ENCODE data around the gene KLC1.

The KLC1 gene

DNA sequence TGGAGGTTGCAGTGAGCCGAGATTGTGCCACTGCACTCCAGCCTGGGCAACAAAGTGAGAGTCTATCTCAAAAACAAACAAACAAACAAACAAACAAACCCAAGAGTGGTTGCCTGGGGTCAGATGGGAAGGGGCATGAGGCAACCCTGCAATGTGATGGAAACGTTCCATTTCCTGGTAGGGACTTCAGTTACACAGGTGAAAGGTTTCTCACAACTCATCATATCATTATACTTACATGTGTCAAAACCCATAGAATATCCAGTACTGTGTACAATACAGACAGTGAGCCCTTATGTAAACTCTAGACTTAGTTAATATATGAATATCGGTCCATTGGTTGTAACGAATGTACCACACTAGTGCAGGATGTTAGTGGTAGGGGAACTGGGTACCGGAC, 7.2 kb upstream of the KLC1 start:
- TF ChIP-seq, protein P1, sequence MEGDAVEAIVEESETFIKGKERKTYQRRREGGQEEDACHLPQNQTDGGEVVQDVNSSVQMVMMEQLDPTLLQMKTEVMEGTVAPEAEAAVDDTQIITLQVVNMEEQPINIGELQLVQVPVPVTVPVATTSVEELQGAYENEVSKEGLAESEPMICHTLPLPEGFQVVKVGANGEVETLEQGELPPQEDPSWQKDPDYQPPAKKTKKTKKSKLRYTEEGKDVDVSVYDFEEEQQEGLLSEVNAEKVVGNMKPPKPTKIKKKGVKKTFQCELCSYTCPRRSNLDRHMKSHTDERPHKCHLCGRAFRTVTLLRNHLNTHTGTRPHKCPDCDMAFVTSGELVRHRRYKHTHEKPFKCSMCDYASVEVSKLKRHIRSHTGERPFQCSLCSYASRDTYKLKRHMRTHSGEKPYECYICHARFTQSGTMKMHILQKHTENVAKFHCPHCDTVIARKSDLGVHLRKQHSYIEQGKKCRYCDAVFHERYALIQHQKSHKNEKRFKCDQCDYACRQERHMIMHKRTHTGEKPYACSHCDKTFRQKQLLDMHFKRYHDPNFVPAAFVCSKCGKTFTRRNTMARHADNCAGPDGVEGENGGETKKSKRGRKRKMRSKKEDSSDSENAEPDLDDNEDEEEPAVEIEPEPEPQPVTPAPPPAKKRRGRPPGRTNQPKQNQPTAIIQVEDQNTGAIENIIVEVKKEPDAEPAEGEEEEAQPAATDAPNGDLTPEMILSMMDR (IDR thresholded peaks at IDR 0.05), result no peak
- no peak overlapping the region for H3K4me3 ChIP-seq (ENCODE audit: low read depth in 1 of 2, low read length in 1 of 2)
- H3K27ac ChIP-seq, result no peak overlapping the region
- peaks cover 0 to 4% of the 10 kb centered on the region in 2 experiments for H3K4me1 ChIP-seq (ENCODE audit: control insufficient read depth in 1 of 2, insufficient read depth in 1 of 2, low read depth in 1 of 2, low read length in 1 of 2)
- no peaks in the 10 kb centered on the region for H3K9me3 ChIP-seq
- H3K36me3 ChIP-seq, result no peaks in the 10 kb centered on the region
- H3K27me3 ChIP-seq, result peaks cover 43% of the 10 kb centered on the region

DNA sequence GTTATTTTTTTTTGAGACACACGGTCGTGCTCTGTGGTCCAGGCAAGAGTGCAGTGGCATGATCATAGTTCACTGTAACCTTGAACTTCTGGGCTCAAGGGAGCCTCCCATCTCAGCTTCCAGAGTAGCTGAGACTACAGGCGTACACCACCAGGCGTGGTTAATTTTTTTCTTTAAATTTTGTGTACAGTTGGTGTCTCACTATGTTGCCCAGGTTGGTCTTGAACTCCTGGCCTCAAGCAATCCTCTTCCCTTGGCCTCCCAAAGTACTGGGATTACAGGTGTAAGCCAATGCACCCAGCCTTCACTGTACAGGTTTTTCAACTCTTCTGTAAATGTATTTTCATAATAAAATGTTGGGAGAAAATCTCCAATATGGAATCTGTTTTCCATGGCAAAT, 5.7 kb upstream of the KLC1 start:
- Histone ChIP-seq H3K9me3 (no peaks in the 10 kb centered on the region), H3K4me1 (ENCODE audit: control insufficient read depth in 1 of 2, insufficient read depth in 1 of 2, low read depth in 1 of 2, low read length in 1 of 2) (peaks cover 6 to 9% of the 10 kb centered on the region in 2 experiments), H3K27me3 (peaks cover 43% of the 10 kb centered on the region), H3K27ac (no peak overlapping the region), H3K4me3 (ENCODE audit: low read depth in 1 of 2, low read length in 1 of 2) (no peak overlapping the region), H3K36me3 (no peaks in the 10 kb centered on the region)
- TF ChIP-seq, protein P1 (IDR thresholded peaks at IDR 0.05), result no peak

DNA sequence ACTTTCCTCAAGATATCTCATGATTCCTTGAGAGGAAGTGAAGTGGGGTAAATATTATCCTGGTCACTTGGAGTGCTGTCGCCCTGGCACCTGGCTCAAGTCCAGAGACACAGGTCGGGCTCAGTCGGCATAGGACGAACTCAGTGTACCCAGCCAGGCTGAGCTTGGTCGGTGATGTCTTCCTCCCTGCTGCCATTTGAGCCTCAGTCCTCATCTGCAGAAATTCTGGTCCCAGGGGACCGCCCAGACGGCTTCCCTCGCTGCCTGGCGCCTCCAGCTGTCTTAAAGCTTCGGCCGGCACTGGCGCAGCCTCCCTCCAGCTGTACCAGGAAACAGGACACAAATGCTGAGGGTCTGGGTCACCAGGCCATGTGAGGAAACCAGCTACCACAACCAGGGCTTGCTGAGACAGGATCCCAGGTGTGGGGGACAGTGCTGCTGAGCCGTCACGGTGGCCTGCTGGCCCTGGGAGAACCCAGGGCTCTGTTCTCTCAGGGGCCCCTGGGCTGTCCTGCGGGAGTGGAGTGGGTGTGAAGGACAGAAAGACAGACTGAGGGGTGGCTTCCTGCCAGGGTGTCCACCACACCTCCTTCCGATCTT, 5.0 kb upstream of the KLC1 start:
- H3K36me3 ChIP-seq, result no peaks in the 10 kb centered on the region
- TF ChIP-seq, protein P1 (IDR thresholded peaks at IDR 0.05), result no peak
- peaks cover 9 to 11% of the 10 kb centered on the region in 2 experiments for H3K4me1 ChIP-seq (ENCODE audit: control insufficient read depth in 1 of 2, insufficient read depth in 1 of 2, low read depth in 1 of 2, low read length in 1 of 2)
- H3K9me3 ChIP-seq, result no peaks in the 10 kb centered on the region
- no peak overlapping the region for H3K27ac ChIP-seq
- peaks cover 43% of the 10 kb centered on the region for H3K27me3 ChIP-seq
- no peak overlapping the region for H3K4me3 ChIP-seq (ENCODE audit: low read depth in 1 of 2, low read length in 1 of 2)

DNA sequence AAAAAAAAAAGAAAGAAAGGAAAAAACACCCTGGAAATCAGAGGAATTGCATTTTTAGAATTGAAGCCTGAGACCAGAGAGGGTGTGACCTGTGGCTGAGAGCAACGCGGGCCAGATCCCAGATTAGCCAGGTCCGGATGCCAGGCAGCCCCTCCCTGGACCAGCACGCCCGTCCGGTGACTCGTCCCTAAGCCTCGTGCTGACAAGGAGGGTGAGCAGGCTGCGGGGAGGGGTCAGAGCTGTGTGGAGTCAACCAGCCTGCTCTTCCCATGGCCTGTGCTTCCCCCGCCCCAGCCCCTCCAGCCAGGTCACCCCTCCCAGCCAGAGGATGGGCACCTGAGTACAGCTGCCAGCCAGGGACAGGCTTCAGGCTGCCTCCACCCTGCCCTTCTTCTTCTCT, 4.2 kb upstream of the KLC1 start:
- peaks cover 43% of the 10 kb centered on the region for H3K27me3 ChIP-seq
- TF ChIP-seq, protein P1 (IDR thresholded peaks at IDR 0.05), result no peak
- H3K27ac ChIP-seq, result no peak overlapping the region
- no peaks in the 10 kb centered on the region for H3K36me3 ChIP-seq
- H3K4me3 ChIP-seq (ENCODE audit: low read depth in 1 of 2, low read length in 1 of 2), result no peak overlapping the region
- peaks cover 11 to 12% of the 10 kb centered on the region in 2 experiments for H3K4me1 ChIP-seq (ENCODE audit: control insufficient read depth in 1 of 2, insufficient read depth in 1 of 2, low read depth in 1 of 2, low read length in 1 of 2)
- H3K9me3 ChIP-seq, result no peaks in the 10 kb centered on the region

DNA sequence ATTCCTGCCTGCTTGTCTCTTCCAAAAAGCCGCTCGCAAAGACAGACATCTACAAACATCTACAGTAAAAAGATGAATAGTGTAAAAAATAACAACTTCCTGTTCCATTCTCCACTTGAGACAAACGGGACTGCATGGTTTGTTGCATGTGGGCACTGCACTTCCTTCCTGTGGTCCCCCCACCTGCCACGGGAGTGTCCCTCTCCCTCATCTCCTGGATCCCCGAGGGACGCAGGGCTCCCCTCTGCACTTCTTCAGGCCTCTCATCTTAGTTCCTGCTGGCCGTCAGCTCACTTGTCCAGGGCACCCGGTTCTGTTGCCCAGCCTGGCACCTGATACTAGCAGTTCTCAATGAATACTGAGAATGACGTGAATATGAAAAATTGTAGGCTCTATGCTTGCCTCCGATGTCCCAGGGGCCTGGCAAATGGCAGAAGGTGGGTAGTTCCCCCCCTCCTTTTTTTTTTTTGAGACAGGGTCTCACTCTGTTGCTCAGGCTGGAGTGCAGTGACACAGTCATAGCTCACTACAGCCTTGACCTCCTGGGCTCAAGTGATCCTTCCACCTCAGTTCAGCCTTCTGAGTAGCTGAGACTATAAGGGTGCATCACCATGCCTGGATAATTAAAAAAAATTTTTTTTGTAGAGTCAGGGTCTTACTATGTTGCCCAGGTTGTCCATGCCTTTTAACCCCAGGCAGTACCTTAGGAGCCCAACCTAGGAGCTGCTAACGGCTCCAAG, 3.5 kb upstream of the KLC1 start:
- H3K4me1 ChIP-seq (ENCODE audit: control insufficient read depth in 1 of 2, insufficient read depth in 1 of 2, low read depth in 1 of 2, low read length in 1 of 2), result peaks cover 17 to 18% of the 10 kb centered on the region in 2 experiments
- H3K36me3 ChIP-seq, result no peaks in the 10 kb centered on the region
- TF ChIP-seq, protein P1 (IDR thresholded peaks at IDR 0.05), result no peak
- H3K27me3 ChIP-seq, result peaks cover 43% of the 10 kb centered on the region
- H3K4me3 ChIP-seq (ENCODE audit: low read depth in 1 of 2, low read length in 1 of 2), result no peak overlapping the region
- H3K9me3 ChIP-seq, result no peaks in the 10 kb centered on the region
- H3K27ac ChIP-seq, result no peak overlapping the region

All from neutrophil (primary cell).